ENCODE data around the gene GPATCH2. TPM values are rescaled to one million over a fixed set of nuclear protein-coding genes. Genes with fewer than 3 reads are reported as not detected.

Gene GPATCH2
- total RNA-seq, 1 experiment from 2014 or later, result 17.2 TPM

DNA sequence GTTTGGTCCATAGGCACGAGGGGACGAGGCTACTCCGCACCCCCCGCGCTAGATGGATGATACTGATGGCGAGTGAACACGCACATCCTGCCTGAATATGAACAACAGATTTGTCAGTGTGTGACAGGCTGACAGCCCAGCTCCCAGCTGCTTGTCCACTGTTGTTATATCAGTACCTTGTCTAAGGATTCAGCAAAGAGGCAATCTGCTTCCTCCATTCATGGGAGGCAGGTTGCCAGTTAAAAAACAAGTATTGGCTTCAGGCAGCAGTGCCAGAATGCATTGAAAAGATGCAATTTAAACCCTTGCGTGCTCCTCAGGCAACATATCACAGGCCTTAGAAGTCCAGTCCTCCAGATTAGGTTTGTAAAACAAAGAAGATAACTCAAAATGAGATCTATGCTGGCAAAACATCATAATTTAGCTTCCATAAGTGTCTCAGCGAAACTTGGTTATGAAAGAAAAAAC is 223.3 kb downstream of the GPATCH2 start:
- CTCF ChIA-PET, result no interaction called here
- Histone ChIP-seq H3K9me2 (replicated peaks; ENCODE audit: low read length) (no peaks in the 10 kb centered on the region), H3K4me2 (ENCODE audit: low read length) (no peak overlapping the region), H3K4me3 (ENCODE audit: low read length) (no peak overlapping the region), H3K4me1 (ENCODE audit: insufficient read depth, low read length) (no peaks in the 10 kb centered on the region), H3K9ac (ENCODE audit: low read length) (no peak overlapping the region), H3F3A (ENCODE audit: low read length, unreplicated experiment) (no peaks in the 10 kb centered on the region), H4K20me1 (ENCODE audit: low read length) (no peaks in the 10 kb centered on the region), H3K79me2 (ENCODE audit: low read length) (no peaks in the 10 kb centered on the region), H3K27me3 (ENCODE audit: low read length) (no peaks in the 10 kb centered on the region), H3K36me3 (ENCODE audit: low read depth, low read length) (no peaks in the 10 kb centered on the region), H3K27ac (ENCODE audit: low read length) (no peak overlapping the region), H3K9me3 (ENCODE audit: low read length) (no peaks in the 10 kb centered on the region), H2AFZ (ENCODE audit: low read length) (no peak overlapping the region)
- TF ChIP-seq, protein P1, sequence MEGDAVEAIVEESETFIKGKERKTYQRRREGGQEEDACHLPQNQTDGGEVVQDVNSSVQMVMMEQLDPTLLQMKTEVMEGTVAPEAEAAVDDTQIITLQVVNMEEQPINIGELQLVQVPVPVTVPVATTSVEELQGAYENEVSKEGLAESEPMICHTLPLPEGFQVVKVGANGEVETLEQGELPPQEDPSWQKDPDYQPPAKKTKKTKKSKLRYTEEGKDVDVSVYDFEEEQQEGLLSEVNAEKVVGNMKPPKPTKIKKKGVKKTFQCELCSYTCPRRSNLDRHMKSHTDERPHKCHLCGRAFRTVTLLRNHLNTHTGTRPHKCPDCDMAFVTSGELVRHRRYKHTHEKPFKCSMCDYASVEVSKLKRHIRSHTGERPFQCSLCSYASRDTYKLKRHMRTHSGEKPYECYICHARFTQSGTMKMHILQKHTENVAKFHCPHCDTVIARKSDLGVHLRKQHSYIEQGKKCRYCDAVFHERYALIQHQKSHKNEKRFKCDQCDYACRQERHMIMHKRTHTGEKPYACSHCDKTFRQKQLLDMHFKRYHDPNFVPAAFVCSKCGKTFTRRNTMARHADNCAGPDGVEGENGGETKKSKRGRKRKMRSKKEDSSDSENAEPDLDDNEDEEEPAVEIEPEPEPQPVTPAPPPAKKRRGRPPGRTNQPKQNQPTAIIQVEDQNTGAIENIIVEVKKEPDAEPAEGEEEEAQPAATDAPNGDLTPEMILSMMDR (conservative IDR thresholded peaks at IDR 0.05; ENCODE audit: low read depth, low read length), result no peak
- no peak for TF ChIP-seq EZH2 (IDR thresholded peaks at IDR 0.05; ENCODE audit: low read length, unreplicated experiment)
- TF ChIP-seq EZH2phosphoT487 (IDR thresholded peaks at IDR 0.05; ENCODE audit: borderline replicate concordance, low read length), result no peak
- POLR2A ChIA-PET (ENCODE audit: unreplicated experiment), result no interaction called here
- DNase-seq, result no peak
- BruUV-seq (replicated peaks), result no TSS peak
- ATAC-seq, result no peak
- intact Hi-C loops (cut with micrococcal nuclease), result no loop called here

DNA sequence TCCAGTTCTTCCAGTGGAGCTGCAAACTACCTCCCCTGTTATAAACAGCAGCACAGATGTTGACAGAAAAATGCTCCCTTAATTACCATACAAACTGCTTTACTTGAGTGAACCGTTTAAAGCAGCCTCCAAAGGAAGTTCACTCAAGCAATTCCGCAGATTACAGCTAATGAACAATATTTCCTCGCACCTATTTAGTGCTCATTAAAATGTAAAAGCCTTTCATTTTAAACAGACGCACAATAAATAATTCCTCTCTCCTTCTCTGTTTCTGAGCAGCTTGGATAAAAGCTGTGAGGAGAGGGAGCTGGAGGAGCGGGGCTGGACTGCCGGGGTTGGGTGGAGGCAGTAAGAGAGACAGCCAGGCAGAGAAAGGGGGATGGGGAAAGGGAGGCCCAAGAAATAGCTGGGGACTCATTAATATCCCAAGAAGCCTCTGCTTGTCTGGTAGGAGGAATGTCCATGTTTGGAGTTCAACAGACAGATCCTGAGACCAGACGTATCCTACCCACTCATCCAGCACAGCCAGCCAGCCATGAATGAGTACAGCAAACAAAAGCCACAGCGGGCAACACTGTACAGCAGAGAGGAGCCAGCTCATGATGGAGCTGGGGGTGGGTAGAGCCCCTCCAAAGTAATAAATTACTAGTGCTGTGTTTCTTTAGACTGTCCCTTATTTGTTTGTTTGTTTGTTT is 227.7 kb downstream of the GPATCH2 start:
- ChIA-PET POLR2A (ENCODE audit: unreplicated experiment) (no interaction called here), CTCF (interaction anchor here (0.7 kb wide), 1 partner anchor 16 kb away, joined by 3 read pairs; no protein-coding TSS in a partner anchor)
- no TSS peak for BruUV-seq (replicated peaks)
- DNase-seq, result no peak
- Histone ChIP-seq H3K4me3 (ENCODE audit: low read length) (no peak overlapping the region), H3K4me1 (ENCODE audit: insufficient read depth, low read length) (no peaks in the 10 kb centered on the region), H3K27me3 (ENCODE audit: low read length) (no peaks in the 10 kb centered on the region), H3K9me3 (ENCODE audit: low read length) (no peaks in the 10 kb centered on the region), H2AFZ (ENCODE audit: low read length) (no peak overlapping the region), H3K9me2 (replicated peaks; ENCODE audit: low read length) (no peaks in the 10 kb centered on the region), H3K4me2 (ENCODE audit: low read length) (no peak overlapping the region), H3K36me3 (ENCODE audit: low read depth, low read length) (no peaks in the 10 kb centered on the region), H3K9ac (ENCODE audit: low read length) (no peak overlapping the region), H3F3A (ENCODE audit: low read length, unreplicated experiment) (no peaks in the 10 kb centered on the region), H4K20me1 (ENCODE audit: low read length) (no peaks in the 10 kb centered on the region), H3K27ac (ENCODE audit: low read length) (no peak overlapping the region), H3K79me2 (ENCODE audit: low read length) (no peaks in the 10 kb centered on the region)
- no peak for ATAC-seq
- TF ChIP-seq EZH2 (IDR thresholded peaks at IDR 0.05; ENCODE audit: low read length, unreplicated experiment) (no peak), EZH2phosphoT487 (IDR thresholded peaks at IDR 0.05; ENCODE audit: borderline replicate concordance, low read length) (no peak)
- TF ChIP-seq, protein P1 (conservative IDR thresholded peaks at IDR 0.05; ENCODE audit: low read depth, low read length), result no peak
- intact Hi-C loops (cut with micrococcal nuclease), result no loop called here

DNA sequence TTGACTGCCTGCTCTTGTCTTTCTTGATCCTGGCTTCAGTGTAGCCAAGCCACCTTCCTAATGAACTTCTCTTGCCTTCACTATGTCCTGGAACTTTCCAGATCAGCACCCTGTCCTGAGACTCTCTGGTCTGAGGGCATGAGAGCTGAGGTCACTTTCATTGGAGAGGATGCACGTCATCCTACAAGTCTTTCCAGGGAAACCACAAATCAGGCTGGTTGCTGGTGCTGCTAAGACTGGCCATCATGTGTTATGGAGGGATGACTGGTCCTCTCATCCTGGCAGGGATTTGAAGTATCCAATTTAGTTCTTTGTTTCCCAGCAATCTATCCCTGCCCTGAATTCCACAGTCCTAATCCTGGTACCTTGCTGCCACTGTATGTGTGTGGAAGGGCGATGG is 228.6 kb downstream of the GPATCH2 start:
- Histone ChIP-seq H3K27ac (ENCODE audit: low read length) (no peak overlapping the region), H3K4me3 (ENCODE audit: low read length) (no peak overlapping the region), H2AFZ (ENCODE audit: low read length) (no peak overlapping the region), H3K9ac (ENCODE audit: low read length) (no peak overlapping the region), H3K9me2 (replicated peaks; ENCODE audit: low read length) (no peaks in the 10 kb centered on the region), H3F3A (ENCODE audit: low read length, unreplicated experiment) (no peaks in the 10 kb centered on the region), H3K27me3 (ENCODE audit: low read length) (no peaks in the 10 kb centered on the region), H3K4me2 (ENCODE audit: low read length) (no peak overlapping the region), H3K4me1 (ENCODE audit: insufficient read depth, low read length) (no peaks in the 10 kb centered on the region), H3K9me3 (ENCODE audit: low read length) (no peaks in the 10 kb centered on the region), H3K79me2 (ENCODE audit: low read length) (no peaks in the 10 kb centered on the region), H4K20me1 (ENCODE audit: low read length) (no peaks in the 10 kb centered on the region), H3K36me3 (ENCODE audit: low read depth, low read length) (no peaks in the 10 kb centered on the region)
- ATAC-seq (no peak; the same call in 1 of the 2 replicates), DNase-seq (no peak)
- intact Hi-C loops (cut with micrococcal nuclease), result no loop called here
- POLR2A ChIA-PET (ENCODE audit: unreplicated experiment), result no interaction called here
- TF ChIP-seq EZH2 (IDR thresholded peaks at IDR 0.05; ENCODE audit: low read length, unreplicated experiment), result no peak
- no peak for TF ChIP-seq EZH2phosphoT487 (IDR thresholded peaks at IDR 0.05; ENCODE audit: borderline replicate concordance, low read length)
- TF ChIP-seq, protein P1 (conservative IDR thresholded peaks at IDR 0.05; ENCODE audit: low read depth, low read length), result no peak
- BruUV-seq (replicated peaks), result no TSS peak
- CTCF ChIA-PET, result interaction anchor here (0.7 kb wide), 1 partner anchor 17 kb away, joined by 3 read pairs; no protein-coding TSS in a partner anchor
